Keratinocyte (primary cell): Measurements from ENCODE around the gene ATP5ME. TPM values are rescaled to one million over a fixed set of nuclear protein-coding genes. Genes with fewer than 3 reads are reported as not detected.

Experiments used
- DNase-seq: peaks from one replicate; pipeline ENCODE4 v3.0.0-alpha.2; 2011; ENCODE audit warnings: low read depth, missing footprints, low spot score
- FAIRE-seq: peaks from 2 replicates; lab custom pipeline; 2011; peaks lifted over from hg19 to GRCh38; lab: Jason Lieb, UNC
- H2AFZ ChIP-seq: 2 replicates; pipeline ENCODE4 v1.6.0; 2012; ENCODE audit warnings: low read length, control low read depth, inconsistent platforms; ENCODE audit not compliant: control insufficient read depth
- H3K27ac ChIP-seq: 2 replicates; pipeline ENCODE4 v1.5.1; 2011; ENCODE audit warnings: low read length; ENCODE audit not compliant: control insufficient read depth, insufficient read depth
- H3K27me3 ChIP-seq: 3 replicates; pipeline ENCODE4 v1.6.0; 2011; ENCODE audit warnings: low read length; ENCODE audit not compliant: control insufficient read depth, insufficient read depth; ENCODE audit errors: extremely low read depth
- H3K36me3 ChIP-seq, 2 experiments: 2 replicates in 1 of 2; 3 replicates in 1 of 2; pipeline ENCODE4 v1.5.1; 2011; ENCODE audit warnings: low read length in 2 of 2, mild to moderate bottlenecking in 1 of 2; ENCODE audit not compliant: control insufficient read depth in 2 of 2, insufficient read depth in 2 of 2; ENCODE audit errors: extremely low read depth in 1 of 2
- H3K4me1 ChIP-seq: 3 replicates; pipeline ENCODE4 v1.5.1; 2011; ENCODE audit warnings: low read length; ENCODE audit not compliant: control insufficient read depth, insufficient read depth; ENCODE audit errors: extremely low read depth
- H3K4me2 ChIP-seq: 3 replicates; pipeline ENCODE4 v1.6.0; 2011; ENCODE audit warnings: low read depth, low read length; ENCODE audit not compliant: control insufficient read depth, insufficient read depth; ENCODE audit errors: extremely low read depth
- H3K4me3 ChIP-seq, 3 experiments: fragments of 200-600 bp in 1 of 3; sonication (generic) in 1 of 3; 2 replicates in 2 of 3; 3 replicates in 1 of 3; pipeline ENCODE4 v1.5.1; 2011 to 2016; ENCODE audit warnings: low read length in 3 of 3, mild to moderate bottlenecking in 3 of 3, control low read depth in 2 of 3, inconsistent platforms in 1 of 3, low read depth in 1 of 3, mixed read lengths in 1 of 3, mixed run types in 1 of 3, moderate library complexity in 1 of 3; ENCODE audit not compliant: control insufficient read depth in 2 of 3, insufficient read depth in 2 of 3; ENCODE audit errors: extremely low read depth in 1 of 3
- H3K79me2 ChIP-seq: 2 replicates; pipeline ENCODE4 v1.6.0; 2012; ENCODE audit warnings: low read length; ENCODE audit not compliant: control insufficient read depth, insufficient read depth
- H3K9ac ChIP-seq: 3 replicates; pipeline ENCODE4 v1.6.0; 2011; ENCODE audit warnings: low read length; ENCODE audit not compliant: control insufficient read depth, insufficient read depth; ENCODE audit errors: extremely low read depth
- H3K9me1 ChIP-seq: 3 replicates; pipeline ENCODE4 v1.6.0; 2011; ENCODE audit warnings: low read length; ENCODE audit not compliant: control insufficient read depth, insufficient read depth; ENCODE audit errors: extremely low read depth
- H3K9me3 ChIP-seq: 2 replicates; pipeline ENCODE4 v1.5.1; 2012; ENCODE audit warnings: low read depth, low read length; ENCODE audit not compliant: control insufficient read depth
- H4K20me1 ChIP-seq: 3 replicates; pipeline ENCODE4 v1.6.0; 2011; ENCODE audit warnings: low read length; ENCODE audit not compliant: control insufficient read depth, insufficient read depth; ENCODE audit errors: extremely low read depth
- CTCF ChIP-seq, 3 experiments: IDR thresholded peaks in 1 of 3; conservative IDR thresholded peaks in 1 of 3; optimal IDR thresholded peaks in 1 of 3; 2 replicates in 2 of 3; 3 replicates in 1 of 3; pipeline versions ENCODE3 to v1.5.1; 2011; ENCODE audit warnings: low read length in 3 of 3, mild to moderate bottlenecking in 3 of 3, moderate library complexity in 2 of 3, control low read depth in 1 of 3, inconsistent platforms in 1 of 3; ENCODE audit not compliant: insufficient read depth in 2 of 3; ENCODE audit errors: extremely low read depth in 1 of 3
- EZH2 ChIP-seq: IDR thresholded peaks from one replicate; pipeline ENCODE4 v1.6.1; 2012; ENCODE audit warnings: inconsistent platforms, mild to moderate bottlenecking, low read length, moderate library complexity
- dilution Hi-C: fragments of 300-500 bp; cut with MboI; formaldehyde crosslinking; loops from one replicate; pipeline ENCODE4 v1.7.0; 2020; ENCODE audit warnings: low sequenced_read_pairs; ENCODE audit not compliant: extremely low pct_ligation_motif_present
- polyA plus RNA-seq, 5 experiments: library from polyadenylated mRNA; depleted of rRNA in 3 of 5; stranded (reverse) in 3 of 5; stranded (forward) in 1 of 5; unstranded in 1 of 5; fragments of >200 nt; gene quantifications; 1 replicate in 1 of 5; 2 replicates in 3 of 5; 3 replicates in 1 of 5; pipeline versions ENCODE4 v1.2.1 to v1.2.3, GENCODE V29; 2011 to 2012; ENCODE audit warnings: missing spikeins in 2 of 5, low read depth in 1 of 5, low replicate concordance in 1 of 5

The ATP5ME gene
- polyA plus RNA-seq, 1 donor (not counting 4 experiments of a cell fraction or from before 2014, with no cell fraction given), result 438 TPM

- no peak for TF ChIP-seq CTCF (optimal IDR thresholded peaks at IDR 0.05 in 1 of 3, IDR thresholded peaks at IDR 0.05 in 1 of 3, conservative IDR thresholded peaks at IDR 0.05 in 1 of 3; ENCODE audit: extremely low read depth in 1 of 3, insufficient read depth in 2 of 3, low read length in 3 of 3)
- TF ChIP-seq EZH2, result no peak
- FAIRE-seq, result peak; percentile 32
- Histone ChIP-seq H3K9ac (no peak overlapping the region), H2AFZ (no peak overlapping the region), H3K9me3 (peaks cover 13% of the 10 kb centered on the region), H3K27ac (no peak overlapping the region), H3K36me3 (no peaks in the 10 kb centered on the region), H3K9me1 (no peaks in the 10 kb centered on the region), H3K27me3 (peaks cover 10% of the 10 kb centered on the region), H3K4me3 (no peak overlapping the region), H3K4me2 (no peak overlapping the region), H3K79me2 (no peaks in the 10 kb centered on the region), H4K20me1 (no peaks in the 10 kb centered on the region), H3K4me1 (no peaks in the 10 kb centered on the region)
- dilution Hi-C loops, result no loop called here
- no peak for DNase-seq
Measured at GRCh38 chr4:632196-632790, 41.8 kb downstream of the ATP5ME start.

GRCh38 chr4:630656-631055 lies 43.4 kb downstream of the ATP5ME start:
- dilution Hi-C loops, result no loop called here
- no peaks in the 10 kb centered on the region for H3K36me3 ChIP-seq
- peaks cover 6% of the 10 kb centered on the region for H3K27me3 ChIP-seq
- H3K4me1 ChIP-seq, result no peaks in the 10 kb centered on the region
- H3K27ac ChIP-seq, result no peak overlapping the region
- no peak overlapping the region for H3K9ac ChIP-seq
- H3K9me3 ChIP-seq, result peaks cover 13% of the 10 kb centered on the region
- FAIRE-seq (no peak), DNase-seq (no peak)
- no peak overlapping the region for H3K4me3 ChIP-seq
- no peak overlapping the region for H3K4me2 ChIP-seq
- H2AFZ ChIP-seq, result no peak overlapping the region
- H3K79me2 ChIP-seq, result no peaks in the 10 kb centered on the region
- TF ChIP-seq CTCF (optimal IDR thresholded peaks at IDR 0.05 in 1 of 3, IDR thresholded peaks at IDR 0.05 in 1 of 3, conservative IDR thresholded peaks at IDR 0.05 in 1 of 3; ENCODE audit: extremely low read depth in 1 of 3, insufficient read depth in 2 of 3, low read length in 3 of 3) (no peak), EZH2 (no peak)
- H3K9me1 ChIP-seq, result no peaks in the 10 kb centered on the region
- no peaks in the 10 kb centered on the region for H4K20me1 ChIP-seq
